A673 (cell line): Measurements from ENCODE around the gene NGB.

Source experiments
- EZH2 ChIP-seq: fragments of 200-600 bp; sonication (generic); IDR thresholded peaks from 2 replicates; pipeline ENCODE4 v1.6.1; 2017; ENCODE audit warnings: borderline replicate concordance, low read depth, mild to moderate bottlenecking, mixed read lengths, antibody characterized with exemption, low read length; ENCODE audit not compliant: poor library complexity, severe bottlenecking
- TF ChIP-seq, protein P1 (sequence below): fragments of 300-800, 200-600 bp; sonication (generic); conservative IDR thresholded peaks from 2 replicates; pipeline ENCODE4 v1.5.1; 2017; ENCODE audit warnings: low read depth, mild to moderate bottlenecking, antibody characterized with exemption, low read length, moderate library complexity, mixed read lengths

DNA sequence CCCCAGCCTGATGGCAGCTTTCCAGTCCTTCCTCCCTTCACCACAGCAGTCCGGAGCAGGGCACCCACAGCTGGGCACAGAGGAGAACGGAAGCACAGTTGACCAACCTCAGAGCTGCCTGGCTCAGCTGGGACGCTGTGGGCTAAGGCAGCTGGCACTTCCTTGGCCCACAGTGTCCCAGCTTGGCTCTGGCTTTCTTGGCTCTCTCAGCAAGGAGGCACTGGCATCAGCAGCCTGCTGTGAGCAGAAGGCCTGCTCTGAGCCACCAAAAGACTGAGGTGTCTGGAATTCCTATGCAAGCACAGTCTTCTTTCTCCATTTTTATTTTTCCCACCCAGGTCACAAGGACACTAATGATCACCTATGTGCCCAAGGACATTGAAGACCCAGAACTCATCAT lies 32.6 kb downstream of the NGB start:
- TF ChIP-seq, protein P1, sequence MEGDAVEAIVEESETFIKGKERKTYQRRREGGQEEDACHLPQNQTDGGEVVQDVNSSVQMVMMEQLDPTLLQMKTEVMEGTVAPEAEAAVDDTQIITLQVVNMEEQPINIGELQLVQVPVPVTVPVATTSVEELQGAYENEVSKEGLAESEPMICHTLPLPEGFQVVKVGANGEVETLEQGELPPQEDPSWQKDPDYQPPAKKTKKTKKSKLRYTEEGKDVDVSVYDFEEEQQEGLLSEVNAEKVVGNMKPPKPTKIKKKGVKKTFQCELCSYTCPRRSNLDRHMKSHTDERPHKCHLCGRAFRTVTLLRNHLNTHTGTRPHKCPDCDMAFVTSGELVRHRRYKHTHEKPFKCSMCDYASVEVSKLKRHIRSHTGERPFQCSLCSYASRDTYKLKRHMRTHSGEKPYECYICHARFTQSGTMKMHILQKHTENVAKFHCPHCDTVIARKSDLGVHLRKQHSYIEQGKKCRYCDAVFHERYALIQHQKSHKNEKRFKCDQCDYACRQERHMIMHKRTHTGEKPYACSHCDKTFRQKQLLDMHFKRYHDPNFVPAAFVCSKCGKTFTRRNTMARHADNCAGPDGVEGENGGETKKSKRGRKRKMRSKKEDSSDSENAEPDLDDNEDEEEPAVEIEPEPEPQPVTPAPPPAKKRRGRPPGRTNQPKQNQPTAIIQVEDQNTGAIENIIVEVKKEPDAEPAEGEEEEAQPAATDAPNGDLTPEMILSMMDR: no peak
- no peak for TF ChIP-seq EZH2
